ENCODE data around the gene ANKRD27.

ANKRD27 gene

GRCh38 chr19:32555786-32556185, 119.2 kb downstream of the ANKRD27 start:
- no peaks in the 10 kb centered on the region for H3K27me3 ChIP-seq (ENCODE audit: control insufficient read depth, insufficient read depth, low read length)
- no peaks in the 10 kb centered on the region for H3K36me3 ChIP-seq (ENCODE audit: control insufficient read depth, insufficient read depth, low read length)
- no peaks in the 10 kb centered on the region for H3K9me3 ChIP-seq (ENCODE audit: control insufficient read depth, insufficient read depth, low read depth, low read length)
- no peak overlapping the region for H3K9ac ChIP-seq (ENCODE audit: low read length)
- H3K27ac ChIP-seq (ENCODE audit: low read depth, low read length), result no peak overlapping the region
- no peaks in the 10 kb centered on the region; the same call in 1 of the 2 replicates for H3K4me1 ChIP-seq (ENCODE audit: control insufficient read depth, insufficient read depth, low read length)
- H3K4me3 ChIP-seq (ENCODE audit: low read depth, low read length), result no peak overlapping the region

DNA sequence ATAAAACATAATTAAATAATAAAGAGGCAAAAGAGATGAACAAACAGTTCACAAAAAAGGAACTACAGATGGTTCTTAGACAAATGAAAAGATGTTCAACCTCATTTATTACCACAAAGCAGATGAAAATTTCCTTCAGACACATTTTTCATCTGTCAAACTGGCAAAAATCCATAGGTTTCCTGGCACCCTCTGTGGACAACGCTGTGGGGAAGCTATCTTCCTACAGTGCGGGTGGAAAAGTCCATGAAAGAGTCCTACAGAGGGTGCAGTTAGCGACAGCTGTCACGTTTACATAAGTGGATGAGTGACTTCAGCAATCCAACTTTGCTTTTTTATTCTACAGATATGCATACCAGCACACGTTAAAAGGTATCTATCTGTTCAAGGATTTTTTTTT, 124.3 kb downstream of the ANKRD27 start:
- H3K36me3 ChIP-seq (ENCODE audit: control insufficient read depth, insufficient read depth, low read length), result no peaks in the 10 kb centered on the region
- no peaks in the 10 kb centered on the region for H3K9me3 ChIP-seq (ENCODE audit: control insufficient read depth, insufficient read depth, low read depth, low read length)
- no peak overlapping the region for H3K9ac ChIP-seq (ENCODE audit: low read length)
- H3K4me1 ChIP-seq (ENCODE audit: control insufficient read depth, insufficient read depth, low read length), result no peaks in the 10 kb centered on the region
- no peak overlapping the region for H3K27ac ChIP-seq (ENCODE audit: low read depth, low read length)
- H3K4me3 ChIP-seq (ENCODE audit: low read depth, low read length), result no peak overlapping the region
- no peaks in the 10 kb centered on the region for H3K27me3 ChIP-seq (ENCODE audit: control insufficient read depth, insufficient read depth, low read length)
